ENCODE measurements around the gene AVPR2.

AVPR2 gene

GRCh38 chrX:153952373-153953026 lies 48.0 kb downstream of the AVPR2 start:
- no peak for DNase-seq (ENCODE audit: low read depth)

GRCh38 chrX:153953342-153953830 lies 48.9 kb downstream of the AVPR2 start:
- DNase-seq (ENCODE audit: low read depth) = no peak

- DNase-seq (ENCODE audit: low read depth) = no peak
Measured at GRCh38 chrX:153953892-153954557, 49.6 kb downstream of the AVPR2 start.

DNA sequence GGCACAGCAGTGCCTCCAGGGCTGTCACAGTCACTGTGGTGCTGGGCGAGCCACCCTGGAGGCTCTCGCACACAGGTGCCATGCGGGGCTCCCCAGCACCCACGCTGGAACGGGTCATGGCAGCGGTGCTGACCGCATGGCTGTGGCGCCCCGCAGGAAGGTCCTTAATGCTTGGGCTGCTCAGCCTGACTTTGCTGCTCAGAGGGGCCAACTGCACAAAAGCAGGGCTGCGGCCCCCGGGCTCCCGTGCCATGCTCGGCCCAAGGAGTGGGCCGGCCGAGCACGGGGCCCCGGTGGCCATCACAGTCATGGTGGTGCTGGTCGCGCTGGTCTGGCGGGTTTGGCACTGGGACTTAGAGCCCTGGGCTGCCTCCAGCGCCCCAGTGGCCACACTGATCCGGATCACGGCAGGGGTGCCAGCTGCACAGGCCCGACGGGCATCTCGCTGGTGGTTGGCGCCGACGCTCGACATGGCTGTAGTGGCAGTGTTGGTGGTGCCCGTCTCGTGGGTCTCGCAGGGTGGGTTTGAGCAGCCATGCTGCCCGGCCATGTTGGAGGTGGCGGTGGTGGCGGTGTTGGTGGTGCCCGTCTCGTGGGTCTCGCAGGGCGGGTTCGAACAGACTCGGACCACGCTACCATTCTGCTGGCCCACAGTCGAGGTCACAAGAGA lies 50.2 kb downstream of the AVPR2 start:
- DNase-seq (ENCODE audit: low read depth) = no peak

DNA sequence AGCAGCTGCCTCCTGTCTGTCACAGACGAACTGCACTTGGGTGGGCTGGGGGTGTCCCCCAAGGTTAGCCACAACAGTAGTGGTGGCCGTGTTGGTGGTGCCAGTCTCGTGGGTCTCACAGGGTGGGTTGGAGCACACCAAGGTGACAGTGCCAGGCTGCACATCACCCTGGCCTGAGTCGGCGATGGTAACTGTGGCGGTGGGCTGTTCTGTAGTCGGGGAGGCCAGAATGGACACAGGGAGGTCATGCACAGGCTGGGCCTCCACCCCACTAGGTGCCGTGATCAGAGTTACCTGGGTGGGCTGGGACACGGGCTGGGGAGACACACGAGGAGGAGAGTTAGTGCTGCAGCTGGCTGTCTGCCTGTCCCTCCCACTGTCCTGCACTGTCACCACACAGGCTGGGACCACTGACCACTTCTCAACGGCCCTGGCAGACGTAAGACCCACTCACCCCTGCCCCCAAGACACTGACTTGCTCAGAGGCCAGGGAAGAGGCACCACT lies 50.8 kb downstream of the AVPR2 start:
- no peak for DNase-seq (ENCODE audit: low read depth)

- DNase-seq (ENCODE audit: low read depth) = no peak
Measured at GRCh38 chrX:153956044-153956907, 51.8 kb downstream of the AVPR2 start.
